Measurements from ENCODE around the gene FGD3.

GRCh38 chr9:92911511-92912475 lies 35.5 kb upstream of the FGD3 start:
- TF ChIP-seq, protein P1, sequence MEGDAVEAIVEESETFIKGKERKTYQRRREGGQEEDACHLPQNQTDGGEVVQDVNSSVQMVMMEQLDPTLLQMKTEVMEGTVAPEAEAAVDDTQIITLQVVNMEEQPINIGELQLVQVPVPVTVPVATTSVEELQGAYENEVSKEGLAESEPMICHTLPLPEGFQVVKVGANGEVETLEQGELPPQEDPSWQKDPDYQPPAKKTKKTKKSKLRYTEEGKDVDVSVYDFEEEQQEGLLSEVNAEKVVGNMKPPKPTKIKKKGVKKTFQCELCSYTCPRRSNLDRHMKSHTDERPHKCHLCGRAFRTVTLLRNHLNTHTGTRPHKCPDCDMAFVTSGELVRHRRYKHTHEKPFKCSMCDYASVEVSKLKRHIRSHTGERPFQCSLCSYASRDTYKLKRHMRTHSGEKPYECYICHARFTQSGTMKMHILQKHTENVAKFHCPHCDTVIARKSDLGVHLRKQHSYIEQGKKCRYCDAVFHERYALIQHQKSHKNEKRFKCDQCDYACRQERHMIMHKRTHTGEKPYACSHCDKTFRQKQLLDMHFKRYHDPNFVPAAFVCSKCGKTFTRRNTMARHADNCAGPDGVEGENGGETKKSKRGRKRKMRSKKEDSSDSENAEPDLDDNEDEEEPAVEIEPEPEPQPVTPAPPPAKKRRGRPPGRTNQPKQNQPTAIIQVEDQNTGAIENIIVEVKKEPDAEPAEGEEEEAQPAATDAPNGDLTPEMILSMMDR (optimal IDR thresholded peaks at IDR 0.05 in 1 of 3, IDR thresholded peaks at IDR 0.05 in 1 of 3, conservative IDR thresholded peaks at IDR 0.05 in 1 of 3; ENCODE audit: extremely low read depth in 1 of 3, insufficient read depth in 2 of 3, low read length in 3 of 3): no peak
- no peak for TF ChIP-seq EZH2 (IDR thresholded peaks at IDR 0.05; ENCODE audit: low read length)

Data from keratinocyte (primary cell).